H1 (cell line): Measurements from ENCODE around the gene GJB4. TPM values are rescaled to one million over a fixed set of nuclear protein-coding genes. Genes with fewer than 3 reads are reported as not detected.

ENCODE experiments used
- CTCF ChIA-PET: fragments of 300-600 bp; sonication (Branson Sonifier 250); formaldehyde crosslinking; loops from one replicate; lab custom pipeline; 2021; ENCODE audit not compliant: partially characterized antibody; lab: Charles Lee
- POLR2A ChIA-PET: fragments of 300-600 bp; sonication (Branson Sonifier 250); formaldehyde crosslinking; loops from one replicate; lab custom pipeline; 2021; ENCODE audit warnings: inconsistent platforms; ENCODE audit not compliant: partially characterized antibody; lab: Charles Lee
- DNase-seq, 2 experiments: peaks; one replicate each; pipeline versions ENCODE4 v3.0.0 to v3.0.0-alpha.2; 2010 to 2022; ENCODE audit warnings: low spot score in 2 of 2, low read depth in 1 of 2, mixed read lengths in 1 of 2
- FAIRE-seq: peaks from 2 replicates; lab custom pipeline; 2011; peaks lifted over from hg19 to GRCh38; lab: Jason Lieb, UNC
- H2AFZ ChIP-seq: 2 replicates; pipeline ENCODE4 v1.8.1; 2012; ENCODE audit warnings: low read length, inconsistent platforms
- H2AK5ac ChIP-seq: 2 replicates; pipeline ENCODE4 v1.6.1; 2013; ENCODE audit warnings: low read depth, low read length
- H2BK120ac ChIP-seq: replicated peaks from 2 replicates; pipeline ENCODE3; 2013; ENCODE audit warnings: low read depth, low read length, inconsistent platforms
- H2BK12ac ChIP-seq: 2 replicates; pipeline ENCODE4 v1.6.1; 2013; ENCODE audit warnings: low read depth, low read length
- H2BK15ac ChIP-seq: 2 replicates; pipeline ENCODE4 v1.6.1; 2013; ENCODE audit warnings: low read length
- H2BK20ac ChIP-seq: 2 replicates; pipeline ENCODE4 v1.6.1; 2013; ENCODE audit warnings: low read length
- H2BK5ac ChIP-seq: 2 replicates; pipeline ENCODE4 v1.6.1; 2013; ENCODE audit warnings: low read depth, low read length
- H3K14ac ChIP-seq: 2 replicates; pipeline ENCODE4 v1.6.1; 2013; ENCODE audit warnings: inconsistent platforms; ENCODE audit not compliant: insufficient read length
- H3K18ac ChIP-seq: 2 replicates; pipeline ENCODE4 v1.6.1; 2013; ENCODE audit warnings: low read length; ENCODE audit errors: extremely low read depth
- H3K23ac ChIP-seq: 2 replicates; pipeline ENCODE4 v1.6.1; 2013; ENCODE audit warnings: inconsistent platforms; ENCODE audit not compliant: insufficient read length
- H3K23me2 ChIP-seq: 2 replicates; pipeline ENCODE4 v1.6.1; 2013; ENCODE audit warnings: low read depth, low read length
- H3K27ac ChIP-seq: 2 replicates; pipeline ENCODE4 v1.6.1; 2011; ENCODE audit warnings: low read depth, low read length, inconsistent platforms
- H3K27me3 ChIP-seq, 4 experiments: replicated peaks in 1 of 4; 1 replicate in 1 of 4; 2 replicates in 3 of 4; pipeline versions ENCODE4 v1.6.1 to v1.8.1; 2011 to 2013; ENCODE audit warnings: low read length in 3 of 4, mild to moderate bottlenecking in 3 of 4, inconsistent platforms in 2 of 4, mixed read lengths in 2 of 4, moderate library complexity in 1 of 4; ENCODE audit not compliant: control insufficient read depth in 3 of 4, insufficient read depth in 3 of 4; ENCODE audit errors: extremely low read depth in 1 of 4
- H3K36me3 ChIP-seq, 4 experiments: 2 replicates each; pipeline versions ENCODE4 v1.6.1 to v1.8.1; 2011 to 2013; ENCODE audit warnings: mild to moderate bottlenecking in 4 of 4, low read length in 3 of 4, moderate library complexity in 2 of 4, control low read depth in 1 of 4, inconsistent platforms in 1 of 4; ENCODE audit not compliant: insufficient read depth in 4 of 4, control insufficient read depth in 2 of 4
- H3K4ac ChIP-seq: replicated peaks from 2 replicates; pipeline ENCODE3; 2013; ENCODE audit warnings: low read length, low read depth, mixed read lengths, inconsistent platforms; ENCODE audit not compliant: insufficient read length
- H3K4me1 ChIP-seq, 4 experiments: replicated peaks in 1 of 4; 1 replicate in 1 of 4; 2 replicates in 3 of 4; pipeline versions ENCODE4 v1.6.1 to v1.8.1; 2011 to 2013; ENCODE audit warnings: low read length in 3 of 4, inconsistent platforms in 2 of 4, mixed read lengths in 1 of 4; ENCODE audit not compliant: insufficient read depth in 4 of 4, control insufficient read depth in 3 of 4
- H3K4me2 ChIP-seq, 2 experiments: 2 replicates each; pipeline versions ENCODE4 v1.6.1 to v1.8.1; 2011 to 2013; ENCODE audit warnings: low read depth in 2 of 2, low read length in 2 of 2, control low read depth in 1 of 2, inconsistent platforms in 1 of 2, mild to moderate bottlenecking in 1 of 2; ENCODE audit not compliant: insufficient read depth in 1 of 2
- H3K4me3 ChIP-seq, 4 experiments: fragments of 200-600, 300-600 bp in 1 of 4; sonication (generic), shearing (Covaris generic), sonication (Bioruptor Twin) in 1 of 4; 2 replicates each; pipeline versions ENCODE4 v1.5.1 to v1.8.1; 2011 to 2016; ENCODE audit warnings: low read length in 4 of 4, low read depth in 3 of 4, control low read depth in 2 of 4, inconsistent platforms in 2 of 4, mild to moderate bottlenecking in 2 of 4, mixed read lengths in 1 of 4, moderate library complexity in 1 of 4; ENCODE audit not compliant: insufficient read depth in 2 of 4; ENCODE audit errors: extremely low read depth in 1 of 4
- H3K56ac ChIP-seq: replicated peaks from 2 replicates; pipeline ENCODE3; 2013; ENCODE audit warnings: low read depth, mild to moderate bottlenecking, mixed read lengths, low read length, inconsistent platforms; ENCODE audit not compliant: insufficient read length
- H3K79me1 ChIP-seq: 2 replicates; pipeline ENCODE4 v1.6.1; 2013; ENCODE audit warnings: low read depth, low read length, control low read depth
- H3K79me2 ChIP-seq, 2 experiments: 2 replicates each; pipeline versions ENCODE4 v1.6.1 to v1.8.1; 2012 to 2013; ENCODE audit warnings: low read length in 2 of 2, mild to moderate bottlenecking in 2 of 2, inconsistent platforms in 1 of 2; ENCODE audit not compliant: insufficient read depth in 2 of 2, control insufficient read depth in 1 of 2
- H3K9ac ChIP-seq, 4 experiments: replicated peaks in 1 of 4; 1 replicate in 1 of 4; 2 replicates in 3 of 4; pipeline versions ENCODE4 v1.6.1 to v1.8.1; 2011 to 2013; ENCODE audit warnings: low read depth in 3 of 4, low read length in 3 of 4, control low read depth in 2 of 4, mild to moderate bottlenecking in 2 of 4, moderate library complexity in 2 of 4, inconsistent platforms in 1 of 4; ENCODE audit errors: extremely low read depth in 1 of 4
- H3K9me3 ChIP-seq, 2 experiments: 2 replicates each; pipeline versions ENCODE4 v1.6.1 to v1.8.1; 2012 to 2013; ENCODE audit warnings: mild to moderate bottlenecking in 2 of 2, moderate library complexity in 2 of 2, control low read depth in 1 of 2, inconsistent platforms in 1 of 2, low read depth in 1 of 2, low read length in 1 of 2, mixed read lengths in 1 of 2; ENCODE audit not compliant: insufficient read depth in 2 of 2
- H4K20me1 ChIP-seq, 2 experiments: replicated peaks in 1 of 2; 2 replicates each; pipeline versions ENCODE3 to v1.8.1; 2011 to 2013; ENCODE audit warnings: inconsistent platforms in 2 of 2, low read length in 2 of 2, mild to moderate bottlenecking in 1 of 2; ENCODE audit not compliant: insufficient read depth in 2 of 2, control insufficient read depth in 1 of 2
- H4K5ac ChIP-seq: 2 replicates; pipeline ENCODE4 v1.6.1; 2013; ENCODE audit warnings: low read length, low read depth, mixed read lengths, inconsistent platforms; ENCODE audit not compliant: insufficient read length
- H4K8ac ChIP-seq: 2 replicates; pipeline ENCODE4 v1.8.0; 2013; ENCODE audit warnings: mild to moderate bottlenecking, moderate library complexity, low read length, inconsistent platforms; ENCODE audit not compliant: insufficient read depth; ENCODE audit errors: extremely low read depth
- H4K91ac ChIP-seq: replicated peaks from 2 replicates; pipeline ENCODE3; 2013; ENCODE audit warnings: low read length, mixed read lengths, inconsistent platforms; ENCODE audit not compliant: insufficient read length
- ASH2L ChIP-seq: fragments of 200-600, 300-600 bp; sonication (generic); IDR thresholded peaks from one replicate; pipeline ENCODE4 v1.7.1; 2017; ENCODE audit warnings: low read length
- EP300 ChIP-seq, 2 experiments: IDR thresholded peaks; 1 replicate in 1 of 2; 2 replicates in 1 of 2; pipeline ENCODE4 v1.6.1; 2011 to 2012; ENCODE audit warnings: low read depth in 2 of 2, low read length in 2 of 2, mild to moderate bottlenecking in 2 of 2, borderline replicate concordance in 1 of 2, inconsistent platforms in 1 of 2, moderate library complexity in 1 of 2
- JUND ChIP-seq: IDR thresholded peaks from 2 replicates; pipeline ENCODE4 v1.6.1; 2011; ENCODE audit warnings: mild to moderate bottlenecking, improper control_type of control experiment, low read length
- KDM4A ChIP-seq: IDR thresholded peaks from one replicate; pipeline ENCODE4 v1.7.1; 2012; ENCODE audit warnings: low read depth, mild to moderate bottlenecking, moderate library complexity, low read length, inconsistent platforms; ENCODE audit not compliant: severe bottlenecking
- KDM5A ChIP-seq: fragments of 200-600 bp; IDR thresholded peaks from 2 replicates; pipeline ENCODE4 v1.7.1; 2012; ENCODE audit warnings: mild to moderate bottlenecking, low read length, inconsistent platforms, mixed read lengths
- SP1 ChIP-seq: IDR thresholded peaks from 2 replicates; pipeline ENCODE4 v1.6.1; 2011; ENCODE audit warnings: low read depth, low read length
- TBP ChIP-seq: IDR thresholded peaks from 2 replicates; pipeline ENCODE4 v1.6.1; 2011; ENCODE audit warnings: low read depth, low read length, improper control_type of control experiment
- WGBS, 2 experiments: shearing (Covaris generic) in 1 of 2; methylation state at CpG; one replicate each; pipeline versions ENCODE4 v1.1.6 to v1.1.7; 2013 to 2015; ENCODE audit warnings: low lambda C conversion rate in 2 of 2, mixed read lengths in 2 of 2, inconsistent platforms in 1 of 2, low coverage in 1 of 2, missing lambda C conversion rate in 1 of 2; ENCODE audit not compliant: insufficient replicate concordance in 2 of 2, insufficient coverage in 1 of 2, insufficient read length in 1 of 2; ENCODE audit errors: extremely low coverage in 1 of 2, missing lambda C conversion rate in 1 of 2; 5-methylcytosine and 5-hydroxymethylcytosine counted together
- polyA plus RNA-seq, 7 experiments: library from polyadenylated mRNA; depleted of rRNA in 3 of 7; stranded (reverse) in 5 of 7; unstranded in 2 of 7; fragments of >200 nt in 5 of 7; fragments of 200-250 nt in 2 of 7; gene quantifications; 1 replicate in 5 of 7; 2 replicates in 1 of 7; 4 replicates in 1 of 7; pipeline versions ENCODE4 v1.2.1 to v1.2.3, GENCODE V29; 2011 to 2013; ENCODE audit warnings: missing spikeins in 2 of 7, mixed read lengths in 2 of 7
- total RNA-seq: library from RNA; stranded (reverse); fragmentation: NEBNext Ultra II Directional; extraction: Animal tissue kit (Norgen Biotek cat#: 25700); gene quantifications from 2 replicates; pipeline ENCODE4 v1.2.1, GENCODE V29; 2021
- TF ChIP-seq, protein P1 (sequence below): IDR thresholded peaks from 2 replicates; pipeline ENCODE4 v1.6.1; 2012; ENCODE audit warnings: inconsistent platforms

The GJB4 gene
- total and polyA plus RNA-seq, 2 of the 8 experiments (the other 6 are each of a cell fraction or from before 2014, with no cell fraction given), result 0.20 to 0.41 TPM

DNA sequence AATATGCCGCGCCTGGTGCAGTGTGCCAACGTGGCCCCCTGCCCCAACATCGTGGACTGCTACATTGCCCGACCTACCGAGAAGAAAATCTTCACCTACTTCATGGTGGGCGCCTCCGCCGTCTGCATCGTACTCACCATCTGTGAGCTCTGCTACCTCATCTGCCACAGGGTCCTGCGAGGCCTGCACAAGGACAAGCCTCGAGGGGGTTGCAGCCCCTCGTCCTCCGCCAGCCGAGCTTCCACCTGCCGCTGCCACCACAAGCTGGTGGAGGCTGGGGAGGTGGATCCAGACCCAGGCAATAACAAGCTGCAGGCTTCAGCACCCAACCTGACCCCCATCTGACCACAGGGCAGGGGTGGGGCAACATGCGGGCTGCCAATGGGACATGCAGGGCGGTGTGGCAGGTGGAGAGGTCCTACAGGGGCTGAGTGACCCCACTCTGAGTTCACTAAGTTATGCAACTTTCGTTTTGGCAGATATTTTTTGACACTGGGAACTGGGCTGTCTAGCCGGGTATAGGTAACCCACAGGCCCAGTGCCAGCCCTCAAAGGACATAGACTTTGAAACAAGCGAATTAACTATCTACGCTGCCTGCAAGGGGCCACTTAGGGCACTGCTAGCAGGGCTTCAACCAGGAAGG, 25.8 kb downstream of the GJB4 start:
- peaks cover 0 to 21% (median 10%) of the 10 kb centered on the region in 4 experiments; a peak in 5 of 7 replicates for H3K27me3 ChIP-seq

More for the DNA sequence above, 25.8 kb downstream of the GJB4 start:
- Histone ChIP-seq H3K4me3 (no peak overlapping the region), H3K14ac (no peak overlapping the region), H4K20me1 (no peaks in the 10 kb centered on the region), H3K79me1 (no peaks in the 10 kb centered on the region), H3K18ac (no peak overlapping the region), H2BK120ac (no peak overlapping the region), H4K8ac (no peak overlapping the region), H4K91ac (no peak overlapping the region), H3K4me2 (no peak overlapping the region), H2AK5ac (no peak overlapping the region), H3K27ac (no peak overlapping the region), H2BK20ac (no peak overlapping the region), H3K23me2 (peaks cover 10% of the 10 kb centered on the region; the same call in 1 of the 2 replicates), H3K9ac (no peak overlapping the region), H2BK5ac (no peak overlapping the region), H3K4ac (no peak overlapping the region), H3K23ac (no peak overlapping the region), H2BK15ac (0 out of 2 replicates have a peak overlapping the region, but pooled peaks have one; percentile 29), H3K4me1 (peaks cover 0 to 14% (median 5%) of the 10 kb centered on the region in 4 experiments; a peak in 4 of 7 replicates), H2AFZ (no peak overlapping the region), H3K79me2 (no peaks in the 10 kb centered on the region), H3K36me3 (no peaks in the 10 kb centered on the region), H4K5ac (no peak overlapping the region), H3K9me3 (no peaks in the 10 kb centered on the region), H2BK12ac (no peak overlapping the region), H3K56ac (no peak overlapping the region)
- FAIRE-seq (no peak), DNase-seq (no peak)
- no peak for TF ChIP-seq TBP
- no peak for TF ChIP-seq SP1
- TF ChIP-seq KDM4A, result no peak
- no peak for TF ChIP-seq EP300 (IDR thresholded peaks at IDR 0.05; ENCODE audit: borderline replicate concordance in 1 of 2, low read depth in 2 of 2, low read length in 2 of 2)
- TF ChIP-seq, protein P1, sequence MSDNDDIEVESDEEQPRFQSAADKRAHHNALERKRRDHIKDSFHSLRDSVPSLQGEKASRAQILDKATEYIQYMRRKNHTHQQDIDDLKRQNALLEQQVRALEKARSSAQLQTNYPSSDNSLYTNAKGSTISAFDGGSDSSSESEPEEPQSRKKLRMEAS, result no peak
- TF ChIP-seq KDM5A, result no peak
- TF ChIP-seq JUND, result no peak
- TF ChIP-seq ASH2L, result no peak
- ChIA-PET CTCF (interaction anchor here (0.6 to 1.5 kb wide), 7 partner anchors 23 to 99 kb away, joined by 3 to 5 read pairs (median 3); no protein-coding TSS in a partner anchor), POLR2A (interaction anchor here (1.1 kb wide), 1 partner anchor 67 kb away, joined by 3 read pairs; no protein-coding TSS in a partner anchor)
- 88% methylated on average over 22 of the region's 22 CpGs; no CpG with 5 or more reads in 1 of the 2 experiments for WGBS, 2 experiments
